ENCODE measurements around the gene CAPN5. TPM values are rescaled to one million over a fixed set of nuclear protein-coding genes. Genes with fewer than 3 reads are reported as not detected.

Gene CAPN5
- total RNA-seq, 1 experiment from 2014 or later, result 0.26 TPM

DNA sequence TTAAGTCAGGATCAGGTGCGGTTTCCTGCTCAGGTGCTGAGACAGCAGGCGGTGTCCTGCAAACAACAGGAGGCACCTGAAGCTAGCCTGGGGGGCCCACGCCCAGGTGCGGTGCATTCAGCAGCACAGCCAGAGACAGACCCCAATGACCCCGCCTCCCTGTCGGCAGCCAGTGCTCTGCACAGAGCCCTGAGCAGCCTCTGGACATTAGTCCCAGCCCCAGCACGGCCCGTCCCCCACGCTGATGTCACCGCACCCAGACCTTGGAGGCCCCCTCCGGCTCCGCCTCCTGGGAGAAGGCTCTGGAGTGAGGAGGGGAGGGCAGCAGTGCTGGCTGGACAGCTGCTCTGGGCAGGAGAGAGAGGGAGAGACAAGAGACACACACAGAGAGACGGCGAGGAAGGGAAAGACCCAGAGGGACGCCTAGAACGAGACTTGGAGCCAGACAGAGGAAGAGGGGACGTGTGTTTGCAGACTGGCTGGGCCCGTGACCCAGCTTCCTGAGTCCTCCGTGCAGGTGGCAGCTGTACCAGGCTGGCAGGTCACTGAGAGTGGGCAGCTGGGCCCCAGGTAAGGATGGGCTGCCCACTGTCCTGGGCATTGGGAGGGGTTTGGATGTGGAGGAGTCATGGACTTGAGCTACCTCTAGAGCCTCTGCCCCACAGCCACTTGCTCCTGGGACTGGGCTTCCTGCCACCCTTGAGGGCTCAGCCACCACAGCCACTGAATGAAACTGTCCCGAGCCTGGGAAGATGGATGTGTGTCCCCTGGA lies 61.3 kb downstream of the CAPN5 start, which contains the start of gene MYO7A:
Gene MYO7A (plus strand): TSS at position 327 of the 772 bp plus-strand sequence. CDS start 2,389 bp downstream, outside the sequence.
- ChIA-PET POLR2A (no interaction called here), CTCF (interaction anchor here (0.5 to 5.4 kb wide), 36 partner anchors 9 to 1350 kb away, joined by 3 to 52 read pairs (median 5); no protein-coding TSS in a partner anchor)
- TF ChIP-seq, protein P1, sequence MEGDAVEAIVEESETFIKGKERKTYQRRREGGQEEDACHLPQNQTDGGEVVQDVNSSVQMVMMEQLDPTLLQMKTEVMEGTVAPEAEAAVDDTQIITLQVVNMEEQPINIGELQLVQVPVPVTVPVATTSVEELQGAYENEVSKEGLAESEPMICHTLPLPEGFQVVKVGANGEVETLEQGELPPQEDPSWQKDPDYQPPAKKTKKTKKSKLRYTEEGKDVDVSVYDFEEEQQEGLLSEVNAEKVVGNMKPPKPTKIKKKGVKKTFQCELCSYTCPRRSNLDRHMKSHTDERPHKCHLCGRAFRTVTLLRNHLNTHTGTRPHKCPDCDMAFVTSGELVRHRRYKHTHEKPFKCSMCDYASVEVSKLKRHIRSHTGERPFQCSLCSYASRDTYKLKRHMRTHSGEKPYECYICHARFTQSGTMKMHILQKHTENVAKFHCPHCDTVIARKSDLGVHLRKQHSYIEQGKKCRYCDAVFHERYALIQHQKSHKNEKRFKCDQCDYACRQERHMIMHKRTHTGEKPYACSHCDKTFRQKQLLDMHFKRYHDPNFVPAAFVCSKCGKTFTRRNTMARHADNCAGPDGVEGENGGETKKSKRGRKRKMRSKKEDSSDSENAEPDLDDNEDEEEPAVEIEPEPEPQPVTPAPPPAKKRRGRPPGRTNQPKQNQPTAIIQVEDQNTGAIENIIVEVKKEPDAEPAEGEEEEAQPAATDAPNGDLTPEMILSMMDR (IDR thresholded peaks at IDR 0.05; ENCODE audit: unreplicated experiment), result no peak
- Mint-ChIP-seq H3K9me3 (ENCODE audit: unreplicated experiment) (no peaks in the 10 kb centered on the region), H3K4me3 (ENCODE audit: unreplicated experiment) (peak within 1 kb of the TSS; percentile 68), H3K36me3 (ENCODE audit: insufficient read depth, unreplicated experiment) (no peaks in the 10 kb centered on the region), H3K27ac (ENCODE audit: low read depth, unreplicated experiment) (no peak within 1 kb of the TSS), H3K27me3 (ENCODE audit: insufficient read depth, unreplicated experiment) (peaks cover 11% of the 10 kb centered on the region), H3K4me1 (ENCODE audit: insufficient read depth, unreplicated experiment) (no peaks in the 10 kb centered on the region)
- BruUV-seq (replicated peaks), result no TSS peak
- DNase-seq (ENCODE audit: unreplicated experiment), result no peak
- intact Hi-C loops (cut with micrococcal nuclease), result loop anchor here (1.0 to 5.0 kb wide), 3 partner anchors 60 to 489 kb away; no protein-coding TSS in a partner anchor

DNA sequence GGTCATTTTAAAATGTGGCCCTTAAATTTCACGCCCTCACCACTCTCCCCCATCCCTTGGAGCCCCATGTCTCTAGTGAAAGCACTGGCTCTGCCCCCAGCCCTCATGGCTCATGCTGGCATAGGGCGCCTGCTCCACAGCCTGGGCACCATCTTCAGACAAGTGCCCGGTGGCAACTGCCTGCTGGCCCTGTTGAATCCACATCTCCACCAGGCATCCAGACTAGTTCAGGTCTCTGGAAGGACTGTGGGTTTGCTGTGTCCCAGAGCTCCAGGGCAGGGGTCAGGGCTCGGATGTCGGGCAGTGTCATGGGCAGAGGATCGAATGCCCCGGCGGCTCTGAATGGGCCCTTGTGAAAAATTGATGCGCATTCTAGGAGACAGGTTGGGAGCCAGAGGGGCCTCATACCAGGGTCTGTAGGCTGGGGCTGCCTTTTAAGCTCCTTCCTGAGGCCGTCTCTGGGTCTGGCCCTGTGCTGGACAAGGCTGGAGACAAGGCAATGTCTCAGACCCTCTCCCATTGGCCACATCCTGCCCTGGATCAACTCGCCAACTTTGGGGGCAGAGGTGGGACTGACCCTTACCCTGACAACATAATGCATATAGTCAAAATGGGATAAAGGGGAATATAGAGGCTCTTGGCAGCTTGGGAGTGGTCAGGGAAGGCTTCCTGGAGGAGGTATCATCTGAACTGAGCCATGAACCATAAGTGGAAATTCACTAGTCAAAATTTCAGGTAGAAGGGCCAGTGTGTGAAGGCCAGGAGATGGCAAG lies 62.5 kb downstream of the CAPN5 start:
- Mint-ChIP-seq H3K27me3 (ENCODE audit: insufficient read depth, unreplicated experiment) (peaks cover 11% of the 10 kb centered on the region), H3K4me1 (ENCODE audit: insufficient read depth, unreplicated experiment) (no peaks in the 10 kb centered on the region), H3K9me3 (ENCODE audit: unreplicated experiment) (no peaks in the 10 kb centered on the region), H3K27ac (ENCODE audit: low read depth, unreplicated experiment) (no peak overlapping the region), H3K36me3 (ENCODE audit: insufficient read depth, unreplicated experiment) (no peaks in the 10 kb centered on the region), H3K4me3 (ENCODE audit: unreplicated experiment) (no peak overlapping the region)
- BruUV-seq (replicated peaks), result no TSS peak
- TF ChIP-seq, protein P1 (IDR thresholded peaks at IDR 0.05; ENCODE audit: unreplicated experiment), result no peak
- no peak for DNase-seq (ENCODE audit: unreplicated experiment)
- intact Hi-C loops (cut with micrococcal nuclease), result loop anchor here (5.0 kb wide), 1 partner anchor 488 kb away; no protein-coding TSS in a partner anchor
- ChIA-PET POLR2A (no interaction called here), CTCF (interaction anchor here (3.6 to 5.4 kb wide), 3 partner anchors 12 to 58 kb away, joined by 34 to 52 read pairs (median 34); no protein-coding TSS in a partner anchor)

DNA sequence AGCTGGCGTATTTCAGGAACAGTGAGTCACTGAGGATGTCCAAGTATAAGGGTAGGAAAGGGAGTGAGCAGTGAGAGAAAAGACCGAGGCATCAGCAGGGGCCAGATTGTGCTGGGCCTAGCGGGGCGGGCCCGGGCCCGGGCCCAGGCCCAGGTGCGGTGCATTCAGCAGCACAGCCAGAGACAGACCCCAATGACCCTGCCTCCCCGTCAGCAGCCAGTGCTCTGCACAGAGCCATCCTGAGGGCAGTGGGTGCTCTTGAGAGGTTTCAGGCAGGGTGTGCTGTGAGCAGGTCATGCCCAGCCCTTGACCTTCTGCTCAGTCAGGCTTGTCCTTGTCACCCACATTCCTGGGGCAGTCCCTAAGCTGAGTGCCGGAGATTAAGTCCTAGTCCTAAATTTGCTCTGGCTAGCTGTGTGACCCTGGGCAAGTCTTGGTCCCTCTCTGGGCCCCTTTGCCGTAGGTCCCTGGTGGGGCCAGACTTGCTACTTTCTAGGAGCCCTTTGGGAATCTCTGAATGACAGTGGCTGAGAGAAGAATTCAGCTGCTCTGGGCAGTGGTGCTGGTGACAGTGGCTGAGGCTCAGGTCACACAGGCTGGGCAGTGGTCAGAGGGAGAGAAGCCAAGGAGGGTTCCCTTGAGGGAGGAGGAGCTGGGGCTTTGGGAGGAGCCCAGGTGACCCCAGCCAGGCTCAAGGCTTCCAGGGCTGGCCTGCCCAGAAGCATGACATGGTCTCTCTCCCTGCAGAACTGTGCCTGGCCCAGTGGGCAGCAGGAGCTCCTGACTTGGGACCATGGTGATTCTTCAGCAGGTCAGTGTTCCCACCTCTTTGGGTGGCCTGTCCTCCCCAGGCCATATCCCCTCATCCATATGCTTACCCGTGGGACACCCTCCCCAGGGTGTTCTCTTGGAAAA lies 63.3 kb downstream of the CAPN5 start:
- ChIA-PET POLR2A (interaction anchor here (0.5 kb wide), 1 partner anchor 339 kb away, joined by 4 read pairs; no protein-coding TSS in a partner anchor), CTCF (interaction anchor here (0.9 to 5.4 kb wide), 4 partner anchors 15 to 83 kb away, joined by 3 to 52 read pairs (median 20); no protein-coding TSS in a partner anchor)
- no peak for DNase-seq (ENCODE audit: unreplicated experiment)
- no peaks in the 10 kb centered on the region for H3K4me1 Mint-ChIP-seq (ENCODE audit: insufficient read depth, unreplicated experiment)
- H3K27ac Mint-ChIP-seq (ENCODE audit: low read depth, unreplicated experiment), result no peak overlapping the region
- intact Hi-C loops (cut with micrococcal nuclease), result loop anchor here (5.0 kb wide), 1 partner anchor 487 kb away; no protein-coding TSS in a partner anchor
- no peaks in the 10 kb centered on the region for H3K36me3 Mint-ChIP-seq (ENCODE audit: insufficient read depth, unreplicated experiment)
- H3K9me3 Mint-ChIP-seq (ENCODE audit: unreplicated experiment), result no peaks in the 10 kb centered on the region
- H3K27me3 Mint-ChIP-seq (ENCODE audit: insufficient read depth, unreplicated experiment), result peaks cover 11% of the 10 kb centered on the region
- no peak overlapping the region for H3K4me3 Mint-ChIP-seq (ENCODE audit: unreplicated experiment)
- TF ChIP-seq, protein P1 (IDR thresholded peaks at IDR 0.05; ENCODE audit: unreplicated experiment), result no peak
- BruUV-seq (replicated peaks), result no TSS peak
